ENCODE measurements around the gene SYT1.
A peak's percentile ranks its signal among the peaks of the same experiment; 100 is the strongest.

SYT1 gene

GRCh38 chr12:79069009-79069408, 204.4 kb downstream of the SYT1 start:
- no peak for TF ChIP-seq POLR2A (IDR thresholded peaks at IDR 0.05; ENCODE audit: low read depth, low read length)
- FAIRE-seq (no peak), DNase-seq (ENCODE audit: insufficient read length, low spot score) (no peak)

GRCh38 chr12:79071498-79071897, 206.9 kb downstream of the SYT1 start:
- no peak for DNase-seq (ENCODE audit: insufficient read length, low spot score)
- TF ChIP-seq POLR2A (IDR thresholded peaks at IDR 0.05; ENCODE audit: low read depth, low read length): no peak
- FAIRE-seq: no peak

GRCh38 chr12:79073506-79073905, 208.9 kb downstream of the SYT1 start:
- DNase-seq (ENCODE audit: insufficient read length, low spot score) (no peak), FAIRE-seq (no peak)
- TF ChIP-seq POLR2A (IDR thresholded peaks at IDR 0.05; ENCODE audit: low read depth, low read length): no peak

- no peak for FAIRE-seq
- TF ChIP-seq POLR2A (IDR thresholded peaks at IDR 0.05; ENCODE audit: low read depth, low read length): no peak
- no peak for DNase-seq (ENCODE audit: insufficient read length, low spot score)
Observed at GRCh38 chr12:79082595-79082994, 218.0 kb downstream of the SYT1 start.

- DNase-seq (ENCODE audit: insufficient read length, low spot score): no peak
- no peak for FAIRE-seq
- no peak for TF ChIP-seq POLR2A (IDR thresholded peaks at IDR 0.05; ENCODE audit: low read depth, low read length)
Observed at GRCh38 chr12:79083181-79083580, 218.6 kb downstream of the SYT1 start.

- no peak for TF ChIP-seq POLR2A (IDR thresholded peaks at IDR 0.05; ENCODE audit: low read depth, low read length)
- DNase-seq (ENCODE audit: insufficient read length, low spot score) (no peak), FAIRE-seq (no peak)
Observed at GRCh38 chr12:79085106-79085682, 220.6 kb downstream of the SYT1 start.

- TF ChIP-seq POLR2A (IDR thresholded peaks at IDR 0.05; ENCODE audit: low read depth, low read length): no peak
- DNase-seq (ENCODE audit: insufficient read length, low spot score): no peak
- FAIRE-seq: no peak
Observed at GRCh38 chr12:79086541-79087296, 222.1 kb downstream of the SYT1 start.

- no peak for FAIRE-seq
- no peak for DNase-seq (ENCODE audit: insufficient read length, low spot score)
- TF ChIP-seq POLR2A (IDR thresholded peaks at IDR 0.05; ENCODE audit: low read depth, low read length): no peak
Observed at GRCh38 chr12:79098530-79098929, 234.0 kb downstream of the SYT1 start.

GRCh38 chr12:79108962-79109361, 244.4 kb downstream of the SYT1 start:
- DNase-seq (ENCODE audit: insufficient read length, low spot score): no peak
- no peak for TF ChIP-seq POLR2A (IDR thresholded peaks at IDR 0.05; ENCODE audit: low read depth, low read length)
- FAIRE-seq: no peak

- FAIRE-seq (no peak), DNase-seq (ENCODE audit: insufficient read length, low spot score) (no peak)
- no peak for TF ChIP-seq POLR2A (IDR thresholded peaks at IDR 0.05; ENCODE audit: low read depth, low read length)
Observed at GRCh38 chr12:79114896-79115295, 250.3 kb downstream of the SYT1 start.

- no peak for FAIRE-seq
Observed at GRCh38 chr12:79115743-79116142, 251.2 kb downstream of the SYT1 start.

GRCh38 chr12:79119796-79120195, 255.2 kb downstream of the SYT1 start:
- DNase-seq (ENCODE audit: insufficient read length, low spot score): no peak
- no peak for FAIRE-seq
- no peak for TF ChIP-seq POLR2A (IDR thresholded peaks at IDR 0.05; ENCODE audit: low read depth, low read length)

More at GRCh38 chr12:79115743-79116142, 251.2 kb downstream of the SYT1 start:
- no peak for TF ChIP-seq POLR2A (IDR thresholded peaks at IDR 0.05; ENCODE audit: low read depth, low read length)
- no peak for DNase-seq (ENCODE audit: insufficient read length, low spot score)

GRCh38 chr12:79121486-79121885, 256.9 kb downstream of the SYT1 start:
- no peak for TF ChIP-seq POLR2A (IDR thresholded peaks at IDR 0.05; ENCODE audit: low read depth, low read length)
- DNase-seq (ENCODE audit: insufficient read length, low spot score) (no peak), FAIRE-seq (no peak)

- DNase-seq (ENCODE audit: insufficient read length, low spot score) (no peak), FAIRE-seq (peak; percentile 6)
- TF ChIP-seq POLR2A (IDR thresholded peaks at IDR 0.05; ENCODE audit: low read depth, low read length): no peak
Observed at GRCh38 chr12:79124385-79124784, 259.8 kb downstream of the SYT1 start.

GRCh38 chr12:79125358-79125757, 260.8 kb downstream of the SYT1 start:
- FAIRE-seq (no peak), DNase-seq (ENCODE audit: insufficient read length, low spot score) (no peak)
- no peak for TF ChIP-seq POLR2A (IDR thresholded peaks at IDR 0.05; ENCODE audit: low read depth, low read length)

Measured in H54 (cell line).